ENCODE results near the gene CACNA2D1.

Gene CACNA2D1

GRCh38 chr7:82443547-82444219 lies at the start of gene CACNA2D1:
TSS of gene CACNA2D1 (minus strand) at chr7:82443777.
- peak; percentile 40 for ATAC-seq
- peaks cover 41% of the 10 kb centered on the region for H3K27me3 Mint-ChIP-seq

GRCh38 chr7:82481499-82482097 lies 38.0 kb upstream of the CACNA2D1 start:
- DNase-seq: no peak
- Mint-ChIP-seq H3K9me3 (peaks cover 3% of the 10 kb centered on the region), H3K27ac (no peak overlapping the region), H3K4me1 (no peaks in the 10 kb centered on the region), H3K4me3 (no peak overlapping the region), H3K27me3 (no peaks in the 10 kb centered on the region), H3K36me3 (ENCODE audit: low read depth) (no peaks in the 10 kb centered on the region)
- no peak for ATAC-seq

More at GRCh38 chr7:82443547-82444219, at the start of gene CACNA2D1:
- DNase-seq: no peak
- Mint-ChIP-seq H3K27ac (no peak within 1 kb of the TSS), H3K4me3 (peak within 1 kb of the TSS; percentile 49), H3K36me3 (ENCODE audit: low read depth) (peaks cover 4% of the 10 kb centered on the region), H3K9me3 (no peaks in the 10 kb centered on the region), H3K4me1 (peaks cover 9% of the 10 kb centered on the region)

GRCh38 chr7:82477733-82478515 lies 34.3 kb upstream of the CACNA2D1 start:
- Mint-ChIP-seq H3K9me3 (no peaks in the 10 kb centered on the region), H3K4me1 (no peaks in the 10 kb centered on the region), H3K4me3 (no peak overlapping the region), H3K27ac (no peak overlapping the region), H3K27me3 (no peaks in the 10 kb centered on the region), H3K36me3 (ENCODE audit: low read depth) (no peaks in the 10 kb centered on the region)
- no peak for ATAC-seq
- no peak for DNase-seq

- H3K4me3 Mint-ChIP-seq: no peak overlapping the region
- H3K9me3 Mint-ChIP-seq: no peaks in the 10 kb centered on the region
- DNase-seq: no peak
- ATAC-seq: no peak
- peaks cover 1% of the 10 kb centered on the region for H3K27me3 Mint-ChIP-seq
- H3K36me3 Mint-ChIP-seq (ENCODE audit: low read depth): no peaks in the 10 kb centered on the region
- H3K4me1 Mint-ChIP-seq: no peaks in the 10 kb centered on the region
- no peak overlapping the region for H3K27ac Mint-ChIP-seq
Observed at GRCh38 chr7:82472966-82473365, 29.4 kb upstream of the CACNA2D1 start.

GRCh38 chr7:82471351-82472020 lies 27.9 kb upstream of the CACNA2D1 start:
- Mint-ChIP-seq H3K27ac (no peak overlapping the region), H3K4me3 (no peak overlapping the region), H3K4me1 (no peaks in the 10 kb centered on the region), H3K36me3 (ENCODE audit: low read depth) (no peaks in the 10 kb centered on the region), H3K27me3 (peaks cover 1% of the 10 kb centered on the region), H3K9me3 (no peaks in the 10 kb centered on the region)
- ATAC-seq (no peak), DNase-seq (no peak)

GRCh38 chr7:82469207-82469606 lies 25.6 kb upstream of the CACNA2D1 start:
- no peaks in the 10 kb centered on the region for H3K36me3 Mint-ChIP-seq (ENCODE audit: low read depth)
- no peak for DNase-seq
- H3K27me3 Mint-ChIP-seq: peaks cover 1% of the 10 kb centered on the region
- no peaks in the 10 kb centered on the region for H3K4me1 Mint-ChIP-seq
- peaks cover 5% of the 10 kb centered on the region for H3K9me3 Mint-ChIP-seq
- ATAC-seq: no peak
- no peak overlapping the region for H3K27ac Mint-ChIP-seq
- no peak overlapping the region for H3K4me3 Mint-ChIP-seq

GRCh38 chr7:82468435-82468834 lies 24.9 kb upstream of the CACNA2D1 start:
- no peak for ATAC-seq
- peaks cover 5% of the 10 kb centered on the region for H3K9me3 Mint-ChIP-seq
- H3K4me3 Mint-ChIP-seq: no peak overlapping the region
- no peaks in the 10 kb centered on the region for H3K36me3 Mint-ChIP-seq (ENCODE audit: low read depth)
- no peaks in the 10 kb centered on the region for H3K4me1 Mint-ChIP-seq
- H3K27ac Mint-ChIP-seq: no peak overlapping the region
- peaks cover 1% of the 10 kb centered on the region for H3K27me3 Mint-ChIP-seq
- no peak for DNase-seq

GRCh38 chr7:82467020-82467419 lies 23.4 kb upstream of the CACNA2D1 start:
- Mint-ChIP-seq H3K4me3 (no peak overlapping the region), H3K9me3 (peaks cover 5% of the 10 kb centered on the region), H3K27me3 (peaks cover 5% of the 10 kb centered on the region), H3K36me3 (ENCODE audit: low read depth) (no peaks in the 10 kb centered on the region), H3K4me1 (no peaks in the 10 kb centered on the region), H3K27ac (no peak overlapping the region)
- DNase-seq (no peak), ATAC-seq (no peak)

GRCh38 chr7:82464372-82464771 lies 20.8 kb upstream of the CACNA2D1 start:
- Mint-ChIP-seq H3K9me3 (peaks cover 5% of the 10 kb centered on the region), H3K27me3 (peaks cover 3% of the 10 kb centered on the region), H3K4me3 (no peak overlapping the region), H3K36me3 (ENCODE audit: low read depth) (no peaks in the 10 kb centered on the region), H3K27ac (no peak overlapping the region), H3K4me1 (no peaks in the 10 kb centered on the region)
- no peak for DNase-seq
- no peak for ATAC-seq

GRCh38 chr7:82455295-82455694 lies 11.7 kb upstream of the CACNA2D1 start:
- DNase-seq (no peak), ATAC-seq (no peak)

GRCh38 chr7:82450759-82451158 lies 7.2 kb upstream of the CACNA2D1 start:
- ATAC-seq (no peak), DNase-seq (no peak)
- H3K27me3 Mint-ChIP-seq: peaks cover 7% of the 10 kb centered on the region
- H3K9me3 Mint-ChIP-seq: no peaks in the 10 kb centered on the region
- H3K4me3 Mint-ChIP-seq: no peak overlapping the region
- H3K27ac Mint-ChIP-seq: no peak overlapping the region
- no peaks in the 10 kb centered on the region for H3K4me1 Mint-ChIP-seq
- H3K36me3 Mint-ChIP-seq (ENCODE audit: low read depth): no peaks in the 10 kb centered on the region

More at GRCh38 chr7:82455295-82455694, 11.7 kb upstream of the CACNA2D1 start:
- no peak overlapping the region for H3K4me3 Mint-ChIP-seq
- no peaks in the 10 kb centered on the region for H3K36me3 Mint-ChIP-seq (ENCODE audit: low read depth)
- H3K27ac Mint-ChIP-seq: no peak overlapping the region
- no peaks in the 10 kb centered on the region for H3K4me1 Mint-ChIP-seq
- peaks cover 2% of the 10 kb centered on the region for H3K27me3 Mint-ChIP-seq
- no peaks in the 10 kb centered on the region for H3K9me3 Mint-ChIP-seq

- Mint-ChIP-seq H3K27ac (no peak overlapping the region), H3K27me3 (peaks cover 16% of the 10 kb centered on the region), H3K36me3 (ENCODE audit: low read depth) (peaks cover 2% of the 10 kb centered on the region), H3K9me3 (no peaks in the 10 kb centered on the region), H3K4me1 (no peaks in the 10 kb centered on the region), H3K4me3 (no peak overlapping the region)
- ATAC-seq (no peak), DNase-seq (no peak)
Observed at GRCh38 chr7:82449910-82450309, 6.3 kb upstream of the CACNA2D1 start.

GRCh38 chr7:82446897-82447296 lies 3.3 kb upstream of the CACNA2D1 start:
- H3K27ac Mint-ChIP-seq: no peak overlapping the region
- no peaks in the 10 kb centered on the region for H3K9me3 Mint-ChIP-seq
- DNase-seq (no peak), ATAC-seq (no peak)
- peaks cover 32% of the 10 kb centered on the region for H3K27me3 Mint-ChIP-seq
- peaks cover 4% of the 10 kb centered on the region for H3K36me3 Mint-ChIP-seq (ENCODE audit: low read depth)
- H3K4me3 Mint-ChIP-seq: no peak overlapping the region
- peaks cover 9% of the 10 kb centered on the region for H3K4me1 Mint-ChIP-seq

- ATAC-seq: no peak
- Mint-ChIP-seq H3K9me3 (no peaks in the 10 kb centered on the region), H3K27me3 (peaks cover 43% of the 10 kb centered on the region), H3K4me3 (no peak overlapping the region), H3K27ac (no peak overlapping the region), H3K4me1 (peaks cover 9% of the 10 kb centered on the region), H3K36me3 (ENCODE audit: low read depth) (peaks cover 4% of the 10 kb centered on the region)
- DNase-seq: no peak
Observed at GRCh38 chr7:82445271-82445670, 1.7 kb upstream of the CACNA2D1 start.
